ENCODE results near the gene CDC45.

Gene CDC45

GRCh38 chr22:19476023-19476422 is 3.7 kb upstream of the CDC45 start:
- TF ChIP-seq YY1 (IDR thresholded peaks at IDR 0.05; ENCODE audit: insufficient read depth, insufficient read length) (no peak), SUZ12 (IDR thresholded peaks at IDR 0.05; ENCODE audit: extremely low read depth, insufficient read depth, insufficient read length) (no peak), ZNF274 (IDR thresholded peaks at IDR 0.05; ENCODE audit: low read depth, low read length) (no peak)
- H3K9ac ChIP-seq (ENCODE audit: insufficient read length, low read depth): no peak overlapping the region
- H3K4me3 ChIP-seq (ENCODE audit: insufficient read length, low read depth): no peak overlapping the region
- no peak for DNase-seq (ENCODE audit: low read depth, low spot score)
- no peaks in the 10 kb centered on the region for H3K4me1 ChIP-seq (ENCODE audit: insufficient read depth, insufficient read length)
- H3K36me3 ChIP-seq (ENCODE audit: insufficient read depth, insufficient read length, low read length): peaks cover 50% of the 10 kb centered on the region
- no peaks in the 10 kb centered on the region for H3K27me3 ChIP-seq (ENCODE audit: insufficient read depth, insufficient read length)
- no peaks in the 10 kb centered on the region for H3K9me3 ChIP-seq (ENCODE audit: insufficient read depth, low read length)

GRCh38 chr22:19477321-19478044 is 2.2 kb upstream of the CDC45 start:
- peak overlapping the region; percentile 95 for H3K4me3 ChIP-seq (ENCODE audit: insufficient read length, low read depth)
- H3K9ac ChIP-seq (ENCODE audit: insufficient read length, low read depth): peak overlapping the region; percentile 98
- no peak for DNase-seq (ENCODE audit: low read depth, low spot score)
- no peaks in the 10 kb centered on the region for H3K4me1 ChIP-seq (ENCODE audit: insufficient read depth, insufficient read length)
- no peaks in the 10 kb centered on the region for H3K9me3 ChIP-seq (ENCODE audit: insufficient read depth, low read length)
- H3K36me3 ChIP-seq (ENCODE audit: insufficient read depth, insufficient read length, low read length): peaks cover 42% of the 10 kb centered on the region
- H3K27me3 ChIP-seq (ENCODE audit: insufficient read depth, insufficient read length): no peaks in the 10 kb centered on the region
- TF ChIP-seq SUZ12 (IDR thresholded peaks at IDR 0.05; ENCODE audit: extremely low read depth, insufficient read depth, insufficient read length): no peak
- no peak for TF ChIP-seq YY1 (IDR thresholded peaks at IDR 0.05; ENCODE audit: insufficient read depth, insufficient read length)
- TF ChIP-seq ZNF274 (IDR thresholded peaks at IDR 0.05; ENCODE audit: low read depth, low read length): no peak

- TF ChIP-seq SUZ12 (IDR thresholded peaks at IDR 0.05; ENCODE audit: extremely low read depth, insufficient read depth, insufficient read length): no peak
- TF ChIP-seq ZNF274 (IDR thresholded peaks at IDR 0.05; ENCODE audit: low read depth, low read length): no peak
- no peak for TF ChIP-seq YY1 (IDR thresholded peaks at IDR 0.05; ENCODE audit: insufficient read depth, insufficient read length)
- Histone ChIP-seq H3K4me3 (ENCODE audit: insufficient read length, low read depth) (peak overlapping the region; percentile 95), H3K9ac (ENCODE audit: insufficient read length, low read depth) (peak overlapping the region; percentile 98), H3K27me3 (ENCODE audit: insufficient read depth, insufficient read length) (no peaks in the 10 kb centered on the region), H3K36me3 (ENCODE audit: insufficient read depth, insufficient read length, low read length) (peaks cover 38% of the 10 kb centered on the region), H3K9me3 (ENCODE audit: insufficient read depth, low read length) (no peaks in the 10 kb centered on the region), H3K4me1 (ENCODE audit: insufficient read depth, insufficient read length) (no peaks in the 10 kb centered on the region)
- no peak for DNase-seq (ENCODE audit: low read depth, low spot score)
Measured at GRCh38 chr22:19478045-19478900, 1.4 kb upstream of the CDC45 start.

GRCh38 chr22:19478901-19479354 is 792 bp upstream of the CDC45 start, which contains the start of gene UFD1:
Gene UFD1, minus strand, starts transcription at chr22:19479193. Its CDS starts 108 bp downstream, at chr22:19479085.
- Histone ChIP-seq H3K36me3 (ENCODE audit: insufficient read depth, insufficient read length, low read length) (peaks cover 38% of the 10 kb centered on the region), H3K9me3 (ENCODE audit: insufficient read depth, low read length) (no peaks in the 10 kb centered on the region)

GRCh38 chr22:19480173-19480568 is 451 bp downstream of the CDC45 start:
- Histone ChIP-seq H3K4me3 (ENCODE audit: insufficient read length, low read depth) (peak overlapping the region; percentile 80), H3K9ac (ENCODE audit: insufficient read length, low read depth) (peak overlapping the region; percentile 88), H3K9me3 (ENCODE audit: insufficient read depth, low read length) (no peaks in the 10 kb centered on the region), H3K4me1 (ENCODE audit: insufficient read depth, insufficient read length) (no peaks in the 10 kb centered on the region), H3K27me3 (ENCODE audit: insufficient read depth, insufficient read length) (no peaks in the 10 kb centered on the region), H3K36me3 (ENCODE audit: insufficient read depth, insufficient read length, low read length) (peaks cover 40% of the 10 kb centered on the region)
- DNase-seq (ENCODE audit: low read depth, low spot score): no peak
- TF ChIP-seq YY1 (IDR thresholded peaks at IDR 0.05; ENCODE audit: insufficient read depth, insufficient read length): no peak
- no peak for TF ChIP-seq SUZ12 (IDR thresholded peaks at IDR 0.05; ENCODE audit: extremely low read depth, insufficient read depth, insufficient read length)
- TF ChIP-seq ZNF274 (IDR thresholded peaks at IDR 0.05; ENCODE audit: low read depth, low read length): no peak

More at GRCh38 chr22:19478901-19479354, 792 bp upstream of the CDC45 start, which contains the start of gene UFD1:
- peak within 1 kb of the TSS; percentile 98 for H3K9ac ChIP-seq (ENCODE audit: insufficient read length, low read depth)
- no peak for TF ChIP-seq YY1 (IDR thresholded peaks at IDR 0.05; ENCODE audit: insufficient read depth, insufficient read length)
- no peak for TF ChIP-seq ZNF274 (IDR thresholded peaks at IDR 0.05; ENCODE audit: low read depth, low read length)
- no peak for TF ChIP-seq SUZ12 (IDR thresholded peaks at IDR 0.05; ENCODE audit: extremely low read depth, insufficient read depth, insufficient read length)
- H3K4me1 ChIP-seq (ENCODE audit: insufficient read depth, insufficient read length): no peaks in the 10 kb centered on the region
- peak within 1 kb of the TSS; percentile 95 for H3K4me3 ChIP-seq (ENCODE audit: insufficient read length, low read depth)
- peak; percentile 42 for DNase-seq (ENCODE audit: low read depth, low spot score)
- H3K27me3 ChIP-seq (ENCODE audit: insufficient read depth, insufficient read length): no peaks in the 10 kb centered on the region

- TF ChIP-seq ZNF274 (IDR thresholded peaks at IDR 0.05; ENCODE audit: low read depth, low read length) (no peak), YY1 (IDR thresholded peaks at IDR 0.05; ENCODE audit: insufficient read depth, insufficient read length) (no peak), SUZ12 (IDR thresholded peaks at IDR 0.05; ENCODE audit: extremely low read depth, insufficient read depth, insufficient read length) (no peak)
- Histone ChIP-seq H3K9ac (ENCODE audit: insufficient read length, low read depth) (no peak overlapping the region), H3K4me1 (ENCODE audit: insufficient read depth, insufficient read length) (no peaks in the 10 kb centered on the region), H3K4me3 (ENCODE audit: insufficient read length, low read depth) (peak overlapping the region; percentile 80), H3K9me3 (ENCODE audit: insufficient read depth, low read length) (no peaks in the 10 kb centered on the region), H3K27me3 (ENCODE audit: insufficient read depth, insufficient read length) (no peaks in the 10 kb centered on the region), H3K36me3 (ENCODE audit: insufficient read depth, insufficient read length, low read length) (peaks cover 40% of the 10 kb centered on the region)
- DNase-seq (ENCODE audit: low read depth, low spot score): no peak
Measured at GRCh38 chr22:19480789-19481188, 1.1 kb downstream of the CDC45 start.

- no peak overlapping the region for H3K4me3 ChIP-seq (ENCODE audit: insufficient read length, low read depth)
- peaks cover 40% of the 10 kb centered on the region for H3K36me3 ChIP-seq (ENCODE audit: insufficient read depth, insufficient read length, low read length)
- H3K9me3 ChIP-seq (ENCODE audit: insufficient read depth, low read length): no peaks in the 10 kb centered on the region
- TF ChIP-seq SUZ12 (IDR thresholded peaks at IDR 0.05; ENCODE audit: extremely low read depth, insufficient read depth, insufficient read length) (no peak), ZNF274 (IDR thresholded peaks at IDR 0.05; ENCODE audit: low read depth, low read length) (no peak), YY1 (IDR thresholded peaks at IDR 0.05; ENCODE audit: insufficient read depth, insufficient read length) (no peak)
- no peaks in the 10 kb centered on the region for H3K4me1 ChIP-seq (ENCODE audit: insufficient read depth, insufficient read length)
- no peak overlapping the region for H3K9ac ChIP-seq (ENCODE audit: insufficient read length, low read depth)
- no peaks in the 10 kb centered on the region for H3K27me3 ChIP-seq (ENCODE audit: insufficient read depth, insufficient read length)
- DNase-seq (ENCODE audit: low read depth, low spot score): no peak
Measured at GRCh38 chr22:19482297-19482696, 2.6 kb downstream of the CDC45 start.

Data from NT2/D1 (cell line).